Brain microvascular endothelial cell (primary cell): Measurements from ENCODE around the gene C2orf76.

Source experiments
- DNase-seq: peaks from one replicate; pipeline ENCODE4 v3.0.0-alpha.2; 2020
- H3K27ac ChIP-seq: fragments of 250-450 bp; sonication (Bioruptor Pico); 2 replicates; pipeline ENCODE4 v1.5.1; 2020; ENCODE audit warnings: mild to moderate bottlenecking, moderate library complexity
- H3K27me3 ChIP-seq: fragments of 250-450 bp; sonication (Bioruptor Pico); replicated peaks from 2 replicates; pipeline ENCODE4 v1.5.1; 2020; ENCODE audit warnings: mild to moderate bottlenecking
- H3K36me3 ChIP-seq: fragments of 250-450 bp; sonication (Bioruptor Pico); replicated peaks from 2 replicates; pipeline ENCODE4 v1.5.1; 2020; ENCODE audit warnings: mild to moderate bottlenecking
- H3K4me3 ChIP-seq: 2 replicates; pipeline ENCODE4 v1.5.1; 2011; ENCODE audit warnings: low read depth, mild to moderate bottlenecking, control low read depth, low read length, moderate library complexity
- in situ Hi-C: cut with HindIII; loops from 2 replicates; pipeline ENCODE4 v1.10.0; 2017; ENCODE audit warnings: low sequenced_read_pairs, low pct_ligation_motif_present
- TF ChIP-seq, protein P1 (sequence below): IDR thresholded peaks from 2 replicates; pipeline ENCODE4 v1.5.1; 2011; ENCODE audit warnings: low read depth, mild to moderate bottlenecking, moderate library complexity, low read length, control low read depth, inconsistent platforms; ENCODE audit errors: missing control alignments

The C2orf76 gene

GRCh38 chr2:119393971-119394748 lies 27.5 kb upstream of the C2orf76 start:
- TF ChIP-seq, protein P1, sequence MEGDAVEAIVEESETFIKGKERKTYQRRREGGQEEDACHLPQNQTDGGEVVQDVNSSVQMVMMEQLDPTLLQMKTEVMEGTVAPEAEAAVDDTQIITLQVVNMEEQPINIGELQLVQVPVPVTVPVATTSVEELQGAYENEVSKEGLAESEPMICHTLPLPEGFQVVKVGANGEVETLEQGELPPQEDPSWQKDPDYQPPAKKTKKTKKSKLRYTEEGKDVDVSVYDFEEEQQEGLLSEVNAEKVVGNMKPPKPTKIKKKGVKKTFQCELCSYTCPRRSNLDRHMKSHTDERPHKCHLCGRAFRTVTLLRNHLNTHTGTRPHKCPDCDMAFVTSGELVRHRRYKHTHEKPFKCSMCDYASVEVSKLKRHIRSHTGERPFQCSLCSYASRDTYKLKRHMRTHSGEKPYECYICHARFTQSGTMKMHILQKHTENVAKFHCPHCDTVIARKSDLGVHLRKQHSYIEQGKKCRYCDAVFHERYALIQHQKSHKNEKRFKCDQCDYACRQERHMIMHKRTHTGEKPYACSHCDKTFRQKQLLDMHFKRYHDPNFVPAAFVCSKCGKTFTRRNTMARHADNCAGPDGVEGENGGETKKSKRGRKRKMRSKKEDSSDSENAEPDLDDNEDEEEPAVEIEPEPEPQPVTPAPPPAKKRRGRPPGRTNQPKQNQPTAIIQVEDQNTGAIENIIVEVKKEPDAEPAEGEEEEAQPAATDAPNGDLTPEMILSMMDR = no peak
- Histone ChIP-seq H3K27ac (no peak overlapping the region), H3K4me3 (no peak overlapping the region), H3K36me3 (no peaks in the 10 kb centered on the region), H3K27me3 (no peaks in the 10 kb centered on the region)
- in situ Hi-C loops = no loop called here
- DNase-seq = no peak

DNA sequence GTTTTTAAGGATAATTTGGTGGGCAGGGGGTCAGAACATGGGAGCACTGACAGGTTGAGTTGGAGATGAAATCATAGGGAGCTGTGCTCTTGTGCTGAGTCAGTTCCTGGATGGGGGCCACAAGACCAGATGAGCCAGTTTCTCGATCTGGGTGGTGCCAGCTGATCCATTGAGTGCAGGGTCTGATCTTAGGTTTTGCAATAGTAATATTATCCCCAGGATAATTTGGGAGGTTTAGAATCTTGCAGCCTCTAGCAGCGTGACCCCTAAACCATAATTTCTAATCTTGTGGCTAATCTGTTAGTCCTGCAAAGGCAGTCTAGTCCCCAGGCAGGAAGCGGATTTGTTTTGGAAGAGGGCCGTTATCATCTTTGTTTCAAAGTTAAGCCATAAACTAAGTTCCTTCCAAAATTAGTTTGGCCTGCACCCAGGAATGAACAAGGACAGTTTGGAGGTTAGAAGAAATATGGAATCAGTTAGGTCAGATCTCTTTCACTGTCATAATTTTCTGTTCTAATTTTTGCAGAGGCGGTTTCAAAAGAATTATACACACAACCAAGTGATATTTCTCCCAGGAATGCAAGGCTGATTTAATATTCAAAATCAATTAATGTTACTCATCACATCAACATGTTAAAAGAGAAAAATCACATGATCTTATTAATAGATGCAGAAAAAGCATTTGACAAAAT lies 23.1 kb upstream of the C2orf76 start:
- Histone ChIP-seq H3K4me3 (no peak overlapping the region), H3K27me3 (no peaks in the 10 kb centered on the region), H3K27ac (no peak overlapping the region), H3K36me3 (no peaks in the 10 kb centered on the region)
- DNase-seq = peak; percentile 51
- in situ Hi-C loops = no loop called here
- TF ChIP-seq, protein P1 = no peak

DNA sequence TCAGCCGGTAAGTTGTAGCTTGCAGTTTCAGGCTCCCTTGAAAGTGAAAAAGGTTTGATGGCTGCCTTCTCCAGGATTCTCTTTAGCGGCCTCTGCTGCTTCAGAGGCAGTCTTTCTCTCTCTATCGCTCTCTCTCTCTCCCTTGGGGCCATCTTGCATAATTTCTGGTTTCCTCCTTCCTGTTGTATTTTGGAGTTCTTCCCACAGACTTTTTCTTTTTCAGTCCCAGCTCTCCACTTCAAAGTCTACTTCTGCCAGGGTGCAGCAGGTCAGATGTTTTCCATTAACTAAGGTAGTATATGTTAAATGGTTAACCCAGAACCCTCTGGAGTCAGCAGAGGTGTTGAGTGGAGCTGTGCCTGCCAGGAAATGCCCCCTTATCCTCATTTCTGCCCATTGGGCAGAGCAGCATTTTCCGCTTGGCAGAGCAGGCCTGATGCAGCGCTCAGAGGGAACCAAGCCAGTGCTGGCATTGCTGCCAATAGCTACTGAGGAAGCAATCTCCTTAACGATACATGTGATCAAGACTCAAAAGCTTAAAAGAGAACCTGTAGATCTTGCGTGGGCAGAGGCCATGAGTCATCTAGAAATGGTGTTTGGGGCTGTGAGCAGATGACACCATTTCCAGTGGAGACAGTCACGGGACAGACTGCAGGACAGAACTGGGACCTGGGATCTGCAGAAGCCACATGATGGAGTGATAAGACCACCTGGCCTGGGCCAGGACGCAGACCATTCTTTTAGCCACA lies 20.9 kb upstream of the C2orf76 start:
- no peak overlapping the region for H3K4me3 ChIP-seq
- H3K36me3 ChIP-seq = no peaks in the 10 kb centered on the region
- TF ChIP-seq, protein P1 = peak; percentile 52
- H3K27ac ChIP-seq = no peak overlapping the region
- peak; percentile 74 for DNase-seq
- no peaks in the 10 kb centered on the region for H3K27me3 ChIP-seq
- in situ Hi-C loops = no loop called here

DNA sequence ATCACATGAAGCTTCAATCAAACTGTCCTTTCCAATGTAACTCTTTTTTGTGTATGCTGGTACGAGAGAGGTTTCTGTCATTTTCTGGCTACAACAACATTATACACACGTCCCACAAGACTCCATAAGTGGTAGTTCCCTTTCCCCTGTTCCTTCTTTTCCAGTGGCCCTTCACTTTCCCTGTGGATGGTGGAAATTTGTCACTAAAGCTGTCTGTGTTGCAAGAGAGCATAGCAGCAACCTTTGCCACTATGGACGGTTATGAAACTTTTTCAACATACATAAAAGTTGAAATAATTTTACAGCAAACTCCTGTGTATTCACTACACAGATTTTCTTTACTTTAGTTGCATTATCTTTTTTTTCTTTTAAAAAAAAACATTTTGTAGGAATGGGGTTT lies 18.8 kb upstream of the C2orf76 start:
- H3K27me3 ChIP-seq = no peaks in the 10 kb centered on the region
- no peaks in the 10 kb centered on the region for H3K36me3 ChIP-seq
- no peak overlapping the region for H3K4me3 ChIP-seq
- DNase-seq = no peak
- TF ChIP-seq, protein P1 = no peak
- H3K27ac ChIP-seq = no peak overlapping the region
- in situ Hi-C loops = no loop called here

DNA sequence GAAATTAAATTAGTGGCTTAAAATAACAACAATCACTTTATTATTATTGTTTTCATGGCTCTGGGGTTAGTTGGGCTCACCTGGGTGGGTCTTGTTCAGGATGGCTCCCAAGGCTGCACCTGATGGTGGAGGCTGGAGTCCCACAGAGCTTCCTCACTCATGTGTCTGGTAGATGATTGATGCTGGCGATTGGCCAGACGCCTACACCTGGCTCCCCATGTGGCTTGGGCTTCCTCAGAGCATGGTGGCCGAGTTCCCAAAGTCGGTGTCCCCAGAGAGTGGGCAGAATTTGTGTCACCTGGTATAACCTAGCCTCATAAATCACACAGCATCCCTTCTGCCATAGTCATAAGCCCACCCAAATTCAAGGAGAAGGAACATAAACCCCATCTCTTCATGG lies 18.3 kb upstream of the C2orf76 start:
- TF ChIP-seq, protein P1 = no peak
- no peak for DNase-seq
- in situ Hi-C loops = no loop called here
- Histone ChIP-seq H3K27me3 (no peaks in the 10 kb centered on the region), H3K36me3 (no peaks in the 10 kb centered on the region), H3K27ac (no peak overlapping the region), H3K4me3 (no peak overlapping the region)
